Mesenchymal stem cell (in vitro differentiated cells and primary cell): ENCODE data around the gene CANT1.

ENCODE experiments used
- DNase-seq: peaks from one replicate; pipeline ENCODE4 v3.0.0-alpha.2; 2013
- H2AFZ ChIP-seq: one replicate; pipeline ENCODE4 v1.6.1; 2013; ENCODE audit warnings: low read depth, mild to moderate bottlenecking, control low read depth, inconsistent platforms, low read length, moderate library complexity
- H2AK5ac ChIP-seq: 2 replicates; pipeline ENCODE4 v1.6.1; 2013; ENCODE audit warnings: low read length, moderate library complexity, mild to moderate bottlenecking, inconsistent platforms; ENCODE audit not compliant: severe bottlenecking
- H2BK120ac ChIP-seq: one replicate; pipeline ENCODE4 v1.6.1; 2013; ENCODE audit warnings: low read depth, mild to moderate bottlenecking, inconsistent platforms, low read length, moderate library complexity
- H2BK12ac ChIP-seq, 2 experiments: one replicate each; pipeline ENCODE4 v1.6.1; 2013; ENCODE audit warnings: inconsistent platforms in 2 of 2, low read length in 2 of 2, mild to moderate bottlenecking in 2 of 2, moderate library complexity in 2 of 2, control low read depth in 1 of 2
- H2BK15ac ChIP-seq: one replicate; pipeline ENCODE4 v1.6.1; 2013; ENCODE audit warnings: mild to moderate bottlenecking, low read depth, inconsistent platforms; ENCODE audit not compliant: poor library complexity, severe bottlenecking
- H2BK5ac ChIP-seq: 2 replicates; pipeline ENCODE4 v1.6.1; 2013; ENCODE audit warnings: low read depth, mild to moderate bottlenecking, low read length, control low read depth, inconsistent platforms; ENCODE audit not compliant: poor library complexity, severe bottlenecking
- H3K14ac ChIP-seq, 2 experiments: one replicate each; pipeline ENCODE4 v1.6.1; 2013; ENCODE audit warnings: inconsistent platforms in 2 of 2, low read length in 2 of 2, control low read depth in 1 of 2, mild to moderate bottlenecking in 1 of 2, moderate library complexity in 1 of 2
- H3K18ac ChIP-seq, 2 experiments: one replicate each; pipeline ENCODE4 v1.6.1; 2013; ENCODE audit warnings: inconsistent platforms in 2 of 2, low read length in 2 of 2, control low read depth in 1 of 2, low read depth in 1 of 2, mild to moderate bottlenecking in 1 of 2
- H3K23ac ChIP-seq, 2 experiments: one replicate each; pipeline ENCODE4 v1.6.1; 2013; ENCODE audit warnings: inconsistent platforms in 2 of 2, low read length in 2 of 2, mild to moderate bottlenecking in 2 of 2, moderate library complexity in 2 of 2, control low read depth in 1 of 2
- H3K27ac ChIP-seq: 2 replicates; pipeline ENCODE4 v1.5.1; 2013; ENCODE audit warnings: mild to moderate bottlenecking, moderate library complexity, low read length, control low read depth, inconsistent platforms; ENCODE audit not compliant: poor library complexity, severe bottlenecking
- H3K27me3 ChIP-seq, 2 experiments: 2 replicates each; pipeline versions ENCODE4 v1.6.1 to v1.7.0; 2013; ENCODE audit warnings: low read length in 2 of 2, mild to moderate bottlenecking in 2 of 2, moderate library complexity in 2 of 2, control low read depth in 1 of 2, inconsistent platforms in 1 of 2; ENCODE audit not compliant: control insufficient read depth in 1 of 2, insufficient read depth in 1 of 2
- H3K36me3 ChIP-seq, 2 experiments: 2 replicates each; pipeline versions ENCODE4 v1.6.1 to v1.7.0; 2013; ENCODE audit warnings: low read length in 2 of 2, control low read depth in 1 of 2, inconsistent platforms in 1 of 2, low read depth in 1 of 2, mild to moderate bottlenecking in 1 of 2; ENCODE audit not compliant: insufficient read depth in 2 of 2, control insufficient read depth in 1 of 2
- H3K4ac ChIP-seq, 2 experiments: one replicate each; pipeline ENCODE4 v1.6.1; 2013; ENCODE audit warnings: inconsistent platforms in 2 of 2, low read length in 2 of 2, mild to moderate bottlenecking in 2 of 2, moderate library complexity in 2 of 2, control low read depth in 1 of 2, low read depth in 1 of 2
- H3K4me1 ChIP-seq: 2 replicates; pipeline ENCODE4 v1.6.1; 2013; ENCODE audit warnings: low read depth, low read length, control low read depth; ENCODE audit not compliant: control insufficient read depth, insufficient read depth
- H3K4me2 ChIP-seq: 2 replicates; pipeline ENCODE4 v1.6.1; 2013; ENCODE audit warnings: low read length, mild to moderate bottlenecking, inconsistent platforms; ENCODE audit not compliant: poor library complexity, severe bottlenecking
- H3K4me3 ChIP-seq, 2 experiments: 2 replicates each; pipeline versions ENCODE4 v1.5.1 to v1.7.0; 2013; ENCODE audit warnings: low read length in 2 of 2, mild to moderate bottlenecking in 2 of 2, control low read depth in 1 of 2, low read depth in 1 of 2; ENCODE audit not compliant: insufficient read depth in 1 of 2
- H3K79me1 ChIP-seq: replicated peaks from 2 replicates; pipeline ENCODE4 v1.6.1; 2013; ENCODE audit warnings: mild to moderate bottlenecking, control low read depth, low read length, inconsistent platforms; ENCODE audit not compliant: poor library complexity, severe bottlenecking
- H3K9ac ChIP-seq: 2 replicates; pipeline ENCODE4 v1.7.0; 2013; ENCODE audit warnings: mild to moderate bottlenecking, low read length, moderate library complexity
- H3K9me3 ChIP-seq: 2 replicates; pipeline ENCODE4 v1.7.0; 2013; ENCODE audit warnings: mild to moderate bottlenecking, low read length; ENCODE audit not compliant: control insufficient read depth
- H4K8ac ChIP-seq: one replicate; pipeline ENCODE4 v1.6.1; 2013; ENCODE audit warnings: inconsistent platforms, mild to moderate bottlenecking, low read length, moderate library complexity
- H4K91ac ChIP-seq: one replicate; pipeline ENCODE4 v1.6.1; 2013; ENCODE audit warnings: mild to moderate bottlenecking, low read length, inconsistent platforms
- WGBS: methylation state at CpG from one replicate; pipeline ENCODE4 v1.1.7; 2013; ENCODE audit warnings: mixed read lengths; 5-methylcytosine and 5-hydroxymethylcytosine counted together

The CANT1 gene

DNA sequence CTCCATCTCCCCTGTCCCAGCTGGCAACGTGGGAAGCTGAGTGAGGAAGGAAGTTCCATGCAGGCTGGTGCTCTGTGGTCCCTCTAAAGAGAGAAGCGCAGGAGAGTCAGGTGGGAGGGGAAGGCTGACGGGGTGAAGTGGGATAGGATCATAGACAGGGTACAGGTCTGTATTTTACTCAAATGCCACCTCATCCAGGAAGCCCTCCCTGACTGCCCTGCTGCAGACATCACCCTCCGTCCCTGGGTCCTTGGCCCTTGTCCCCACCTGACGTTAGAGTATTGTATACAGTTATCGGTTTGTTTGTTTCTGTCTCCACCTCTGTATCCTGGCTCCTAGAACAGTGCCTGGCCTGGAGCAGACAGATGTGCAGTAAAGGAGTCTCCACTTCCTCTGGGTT is 11.7 kb downstream of the CANT1 start:
- H3K36me3 ChIP-seq = peaks cover 67 to 94% of the 10 kb centered on the region in 2 experiments
- no peaks in the 10 kb centered on the region for H3K27me3 ChIP-seq
- H2BK15ac ChIP-seq = no peak overlapping the region
- H3K23ac ChIP-seq = no peak overlapping the region
- peaks cover 57% of the 10 kb centered on the region for H3K79me1 ChIP-seq
- no peak overlapping the region for H3K27ac ChIP-seq
- H3K4ac ChIP-seq = no peak overlapping the region
- H2BK120ac ChIP-seq = no peak overlapping the region
- no peaks in the 10 kb centered on the region for H3K9me3 ChIP-seq
- H3K18ac ChIP-seq = no peak overlapping the region
- H2BK12ac ChIP-seq = no peak overlapping the region
- H3K4me1 ChIP-seq = peaks cover 14% of the 10 kb centered on the region
- no peak overlapping the region for H2BK5ac ChIP-seq
- DNase-seq = no peak
- no peak overlapping the region for H2AK5ac ChIP-seq
- 97% methylated on average over 5 of the region's 6 CpGs for WGBS
- H3K14ac ChIP-seq = no peak overlapping the region
- H3K4me2 ChIP-seq = no peak overlapping the region
- H4K8ac ChIP-seq = no peak overlapping the region
- H2AFZ ChIP-seq = no peak overlapping the region
- H4K91ac ChIP-seq = no peak overlapping the region
- H3K9ac ChIP-seq = no peak overlapping the region
- H3K4me3 ChIP-seq = no peak overlapping the region

DNA sequence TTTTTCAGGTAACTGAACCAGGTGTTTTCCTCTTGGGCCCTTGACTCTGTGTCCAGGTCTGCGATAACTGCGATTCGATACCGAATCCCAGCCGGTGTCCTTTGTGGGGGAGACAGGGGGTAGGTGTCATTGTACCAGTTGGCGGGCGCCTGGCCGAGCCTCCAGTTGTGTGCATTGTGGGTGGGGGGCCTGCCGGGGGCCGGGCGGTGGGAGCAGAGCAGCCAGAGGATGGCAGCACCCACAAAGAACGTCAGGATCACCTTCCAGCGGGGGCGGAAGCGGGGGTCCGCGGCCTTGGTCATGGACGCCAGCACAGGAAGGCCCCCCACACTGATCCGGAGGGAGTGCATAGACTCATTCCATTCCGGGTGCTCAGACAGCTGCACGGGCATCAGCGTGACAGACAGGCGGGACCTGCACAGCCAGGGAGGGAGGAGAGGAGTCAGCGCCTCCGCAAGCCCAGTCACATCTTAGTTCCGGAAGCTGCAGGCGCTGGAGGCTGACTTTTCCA is 12.3 kb downstream of the CANT1 start:
- H2BK12ac ChIP-seq = no peak overlapping the region
- H2BK15ac ChIP-seq = no peak overlapping the region
- peaks cover 9% of the 10 kb centered on the region for H3K4me1 ChIP-seq
- no peak overlapping the region for H2AK5ac ChIP-seq
- H3K18ac ChIP-seq = no peak overlapping the region
- H2BK5ac ChIP-seq = no peak overlapping the region
- no peak overlapping the region for H3K4me2 ChIP-seq
- H3K36me3 ChIP-seq = peaks cover 67 to 93% of the 10 kb centered on the region in 2 experiments
- no peak overlapping the region for H2AFZ ChIP-seq
- DNase-seq = no peak
- H3K9ac ChIP-seq = no peak overlapping the region
- no peak overlapping the region for H3K14ac ChIP-seq
- no peak overlapping the region for H3K4me3 ChIP-seq
- H3K79me1 ChIP-seq = peaks cover 55% of the 10 kb centered on the region
- no peak overlapping the region for H3K4ac ChIP-seq
- H3K9me3 ChIP-seq = no peaks in the 10 kb centered on the region
- no peaks in the 10 kb centered on the region for H3K27me3 ChIP-seq
- WGBS = 97% methylated on average over 27 of the region's 27 CpGs
- H3K27ac ChIP-seq = no peak overlapping the region
- no peak overlapping the region for H4K8ac ChIP-seq
- no peak overlapping the region for H3K23ac ChIP-seq
- no peak overlapping the region for H4K91ac ChIP-seq
- no peak overlapping the region for H2BK120ac ChIP-seq

DNA sequence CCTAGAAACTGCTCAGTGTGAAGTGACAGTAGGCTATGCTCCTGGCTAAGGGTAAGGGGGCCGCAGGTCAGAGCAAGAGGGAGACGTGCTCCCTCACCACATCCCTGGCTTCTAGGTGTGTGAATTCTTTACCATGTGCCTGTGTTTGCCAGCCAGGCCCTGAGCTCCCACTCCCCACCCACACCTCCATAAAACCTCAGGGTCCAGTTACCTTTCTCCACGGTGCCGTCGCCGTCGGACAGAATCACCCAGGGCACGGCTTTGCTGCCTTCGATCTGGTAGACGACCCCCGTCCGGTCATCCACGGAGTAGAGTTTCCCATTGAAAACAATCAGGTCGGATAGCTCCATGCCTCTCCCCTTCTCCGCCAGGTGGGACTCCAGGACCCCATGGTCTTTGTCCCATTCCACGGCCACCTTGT is 12.8 kb downstream of the CANT1 start:
- peaks cover 67 to 96% of the 10 kb centered on the region in 2 experiments for H3K36me3 ChIP-seq
- H3K9me3 ChIP-seq = no peaks in the 10 kb centered on the region
- H3K4ac ChIP-seq = no peak overlapping the region
- no peak overlapping the region for H3K23ac ChIP-seq
- no peak overlapping the region for H3K4me3 ChIP-seq
- no peak overlapping the region for H2BK12ac ChIP-seq
- peaks cover 8% of the 10 kb centered on the region for H3K4me1 ChIP-seq
- no peak overlapping the region for H3K4me2 ChIP-seq
- no peaks in the 10 kb centered on the region for H3K27me3 ChIP-seq
- H4K91ac ChIP-seq = no peak overlapping the region
- H2BK15ac ChIP-seq = no peak overlapping the region
- H3K27ac ChIP-seq = no peak overlapping the region
- H2BK120ac ChIP-seq = no peak overlapping the region
- no peak for DNase-seq
- 96% methylated on average over 16 of the region's 16 CpGs for WGBS
- no peak overlapping the region for H2AK5ac ChIP-seq
- H3K18ac ChIP-seq = no peak overlapping the region
- peaks cover 57% of the 10 kb centered on the region for H3K79me1 ChIP-seq
- H3K9ac ChIP-seq = no peak overlapping the region
- H2AFZ ChIP-seq = no peak overlapping the region
- H3K14ac ChIP-seq = no peak overlapping the region
- H2BK5ac ChIP-seq = no peak overlapping the region
- H4K8ac ChIP-seq = no peak overlapping the region

DNA sequence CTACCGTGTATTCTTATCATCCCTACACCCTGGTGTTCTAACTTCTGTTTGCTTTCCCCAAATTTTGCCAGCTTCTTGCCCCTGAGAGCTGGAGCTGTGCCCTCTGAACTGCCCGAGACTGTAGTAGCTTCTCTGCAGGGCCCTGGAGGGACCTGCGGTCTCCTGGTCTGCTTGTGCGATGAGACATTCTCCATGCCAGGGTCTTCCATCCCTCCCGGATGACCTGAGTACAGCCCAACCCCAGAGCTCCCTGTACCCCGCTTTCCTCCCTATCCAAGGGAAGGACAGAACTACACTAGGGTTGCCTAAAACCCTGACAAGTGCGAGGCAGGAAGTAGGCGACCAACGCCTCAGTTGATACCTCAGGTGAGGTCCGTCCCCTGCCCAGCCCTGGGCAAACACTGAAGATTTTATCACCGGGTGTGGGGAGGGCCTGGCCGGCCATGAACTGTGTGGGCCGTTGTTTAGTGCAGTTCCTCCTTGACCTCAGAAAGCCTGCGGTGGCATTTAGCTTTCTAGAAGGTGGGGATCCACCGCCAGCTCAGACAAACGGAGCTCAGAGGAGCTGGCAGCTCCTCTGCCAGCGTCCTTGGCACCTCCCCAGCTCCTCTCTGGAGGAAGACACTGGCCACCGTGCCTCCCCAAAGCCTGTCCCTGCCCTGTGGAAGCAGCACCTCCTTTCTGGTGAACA is 13.7 kb downstream of the CANT1 start:
- no peak overlapping the region for H3K4me2 ChIP-seq
- no peak overlapping the region for H3K14ac ChIP-seq
- H4K91ac ChIP-seq = no peak overlapping the region
- no peak overlapping the region for H3K18ac ChIP-seq
- no peak overlapping the region for H2BK5ac ChIP-seq
- no peaks in the 10 kb centered on the region for H3K9me3 ChIP-seq
- H3K27me3 ChIP-seq = no peaks in the 10 kb centered on the region
- no peak overlapping the region for H3K27ac ChIP-seq
- H2BK15ac ChIP-seq = no peak overlapping the region
- no peak overlapping the region for H3K23ac ChIP-seq
- peaks cover 74 to 98% of the 10 kb centered on the region in 2 experiments for H3K36me3 ChIP-seq
- no peak overlapping the region for H2AFZ ChIP-seq
- no peak overlapping the region for H2AK5ac ChIP-seq
- peaks cover 56% of the 10 kb centered on the region for H3K79me1 ChIP-seq
- H4K8ac ChIP-seq = no peak overlapping the region
- WGBS = 93% methylated on average over 18 of the region's 18 CpGs
- no peak overlapping the region for H2BK12ac ChIP-seq
- no peak for DNase-seq
- no peak overlapping the region for H3K4me3 ChIP-seq
- H3K4me1 ChIP-seq = peaks cover 8% of the 10 kb centered on the region
- no peak overlapping the region for H3K4ac ChIP-seq
- no peak overlapping the region for H3K9ac ChIP-seq
- no peak overlapping the region for H2BK120ac ChIP-seq
